ENCODE data around the gene MSANTD3. TPM values are rescaled to one million over a fixed set of nuclear protein-coding genes. Genes with fewer than 3 reads are reported as not detected.

MSANTD3 gene
- total RNA-seq, 1 experiment from 2014 or later = 35.7 TPM

GRCh38 chr9:100396769-100397168 is 30.2 kb upstream of the MSANTD3 start:
- Histone ChIP-seq H3K23ac (ENCODE audit: insufficient read length, low read depth, low read length) (no peak overlapping the region), H3K4ac (ENCODE audit: low read depth, low read length) (no peak overlapping the region), H2BK20ac (ENCODE audit: low read depth, low read length, poor library complexity, severe bottlenecking) (no peak overlapping the region), H3K9me3 (ENCODE audit: control insufficient read depth, low read depth, low read length) (no peaks in the 10 kb centered on the region), H4K8ac (replicated peaks; ENCODE audit: insufficient read length, low read depth, low read length) (no peak overlapping the region), H3K9ac (ENCODE audit: extremely low read depth, insufficient read length, low read length) (no peak overlapping the region), H3K18ac (ENCODE audit: insufficient read length, low read depth, low read length) (no peak overlapping the region), H3T11ph (ENCODE audit: low read length) (no peak overlapping the region), H4K91ac (ENCODE audit: insufficient read length, low read depth, low read length) (no peak overlapping the region), H3K14ac (ENCODE audit: insufficient read depth, low read length) (no peak overlapping the region), H4K20me1 (ENCODE audit: control insufficient read depth, insufficient read depth, insufficient read length) (no peaks in the 10 kb centered on the region), H3K56ac (ENCODE audit: insufficient read length, low read depth, low read length) (no peak overlapping the region), H2AFZ (ENCODE audit: low read length) (no peak overlapping the region), H3K27ac (ENCODE audit: insufficient read length, low read depth, low read length) (no peak overlapping the region), H4K5ac (ENCODE audit: insufficient read length, low read depth, low read length) (no peak overlapping the region), H3K23me2 (ENCODE audit: insufficient read length, low read depth, low read length, poor library complexity, severe bottlenecking) (no peaks in the 10 kb centered on the region), H3K27me3 (ENCODE audit: insufficient read depth, low read length) (no peaks in the 10 kb centered on the region), H2BK15ac (ENCODE audit: low read depth, low read length) (no peak overlapping the region), H3K79me2 (ENCODE audit: insufficient read depth, low read length) (no peaks in the 10 kb centered on the region), H3K4me1 (ENCODE audit: insufficient read depth, low read length) (no peaks in the 10 kb centered on the region), H3K79me1 (ENCODE audit: insufficient read depth, low read depth, low read length, poor library complexity, severe bottlenecking) (no peaks in the 10 kb centered on the region), H3K4me2 (ENCODE audit: insufficient read depth, insufficient read length, low read length) (no peak overlapping the region), H2BK5ac (ENCODE audit: insufficient read length, low read length) (no peak overlapping the region), H2BK12ac (ENCODE audit: insufficient read length, low read depth, low read length) (no peak overlapping the region), H2BK120ac (ENCODE audit: low read depth, low read length, poor library complexity, severe bottlenecking) (no peak overlapping the region), H2AK5ac (ENCODE audit: insufficient read length, low read length) (no peak overlapping the region)
- Mint-ChIP-seq H3K4me3 (no peak overlapping the region), H3K4me1 (peaks cover 5 to 7% of the 10 kb centered on the region in 2 experiments; a peak in 3 of 4 replicates), H3K27ac (no peak overlapping the region), H3K9me3 (peaks cover 15 to 18% of the 10 kb centered on the region in 2 experiments), H3K36me3 (ENCODE audit: insufficient read depth in 1 of 3, low read depth in 3 of 3) (peaks cover 9 to 22% (median 18%) of the 10 kb centered on the region in 3 experiments), H3K27me3 (ENCODE audit: low read depth) (no peaks in the 10 kb centered on the region)
- DNase-seq = no peak
- no peak for TF ChIP-seq CTCF (conservative IDR thresholded peaks at IDR 0.05)
- WGBS (ENCODE audit: extremely low coverage, insufficient read length, low lambda C conversion rate) = no CpG with 5 or more reads among the region's 9 CpGs
